NK-92 (cell line): ENCODE data around the gene PIK3R2.
"Not testable (repeated sequence)": the region's sequence is repeated elsewhere in the genome, so short reads cannot be mapped to it uniquely, and the experiment has no call there.

Experiments used
- DNase-seq: peaks from one replicate; lab custom pipeline; 2025; ENCODE audit not compliant: unreplicated experiment; lab: John Stamatoyannopoulos, UW

PIK3R2 gene

GRCh38 chr19:18152442-18152816, 534 bp upstream of the PIK3R2 start:
- DNase-seq = peak; percentile 88

GRCh38 chr19:18153556-18154134, 682 bp downstream of the PIK3R2 start:
- DNase-seq = no peak

- DNase-seq = no peak
These were observed 2.4 kb downstream of the PIK3R2 start for GRCh38 chr19:18155095-18156087.

GRCh38 chr19:18156268-18156667, 3.3 kb downstream of the PIK3R2 start:
- no peak for DNase-seq

- DNase-seq = no peak
These were observed 4.0 kb downstream of the PIK3R2 start for GRCh38 chr19:18156841-18157464.

GRCh38 chr19:18157465-18158063, 4.6 kb downstream of the PIK3R2 start:
- no peak for DNase-seq

GRCh38 chr19:18158467-18158866, 5.5 kb downstream of the PIK3R2 start:
- DNase-seq = no peak

- DNase-seq = not testable (repeated sequence)
These were observed 6.2 kb downstream of the PIK3R2 start for GRCh38 chr19:18159059-18159616.

- no peak for DNase-seq
These were observed 6.8 kb downstream of the PIK3R2 start for GRCh38 chr19:18159810-18160209.

GRCh38 chr19:18160493-18160970, 7.6 kb downstream of the PIK3R2 start:
- DNase-seq = no peak

- no peak for DNase-seq
These were observed 8.1 kb downstream of the PIK3R2 start for GRCh38 chr19:18160971-18161635.

- no peak for DNase-seq
These were observed 8.7 kb downstream of the PIK3R2 start for GRCh38 chr19:18161636-18162002.

- DNase-seq = no peak
These were observed 11.1 kb downstream of the PIK3R2 start for GRCh38 chr19:18164072-18164471.

- DNase-seq = no peak
These were observed 13.0 kb downstream of the PIK3R2 start for GRCh38 chr19:18165794-18166544.

- DNase-seq = no peak
These were observed 14.0 kb downstream of the PIK3R2 start for GRCh38 chr19:18167011-18167410.

GRCh38 chr19:18167975-18168645, 15.1 kb downstream of the PIK3R2 start:
- no peak for DNase-seq

GRCh38 chr19:18168673-18169381, 15.9 kb downstream of the PIK3R2 start:
- no peak for DNase-seq

GRCh38 chr19:18170714-18171255, 17.8 kb downstream of the PIK3R2 start:
- no peak for DNase-seq
